HG02571 (cell line): ENCODE data around the gene RASGRF1.

Source experiments
- ATAC-seq: cut with Tn5 transposase; IDR thresholded peaks from one replicate; pipeline ENCODE4 v1.9.1; 2021; ENCODE audit warnings: mild to moderate bottlenecking, moderate library complexity; ENCODE audit not compliant: unreplicated experiment

RASGRF1 gene

GRCh38 chr15:78960308-78960707, 130.3 kb downstream of the RASGRF1 start:
- no peak for ATAC-seq

- ATAC-seq: no peak
Observed at GRCh38 chr15:78959360-78959759, 131.2 kb downstream of the RASGRF1 start.

- ATAC-seq: no peak
Observed at GRCh38 chr15:78957416-78958093, 133.0 kb downstream of the RASGRF1 start.

GRCh38 chr15:78956937-78957336, 133.6 kb downstream of the RASGRF1 start:
- no peak for ATAC-seq

GRCh38 chr15:78955355-78955754, 135.2 kb downstream of the RASGRF1 start:
- no peak for ATAC-seq

- ATAC-seq: no peak
Observed at GRCh38 chr15:78951841-78952238, 138.7 kb downstream of the RASGRF1 start.

- ATAC-seq: no peak
Observed at GRCh38 chr15:78950902-78951840, 139.4 kb downstream of the RASGRF1 start.

- ATAC-seq: no peak
Observed at GRCh38 chr15:78950343-78950742, 140.2 kb downstream of the RASGRF1 start.

- no peak for ATAC-seq
Observed at GRCh38 chr15:78949461-78949860, 141.1 kb downstream of the RASGRF1 start.

- ATAC-seq: no peak
Observed at GRCh38 chr15:78947506-78947905, 143.1 kb downstream of the RASGRF1 start.

GRCh38 chr15:78946493-78946892, 144.1 kb downstream of the RASGRF1 start:
- no peak for ATAC-seq

- peak; percentile 60 for ATAC-seq
Observed at GRCh38 chr15:78944669-78945407, 145.7 kb downstream of the RASGRF1 start, which contains the start of gene CTSH. TSS of gene CTSH (minus strand) at chr15:78945046. CDS start at chr15:78944981, 65 bp downstream.

- peak; percentile 32 for ATAC-seq
Observed at GRCh38 chr15:78944202-78944625, 146.4 kb downstream of the RASGRF1 start.

GRCh38 chr15:78943692-78944091, 146.9 kb downstream of the RASGRF1 start:
- ATAC-seq: no peak

- ATAC-seq: no peak
Observed at GRCh38 chr15:78942741-78943140, 147.8 kb downstream of the RASGRF1 start.

GRCh38 chr15:78938658-78939488, 151.7 kb downstream of the RASGRF1 start:
- peak; percentile 61 for ATAC-seq

GRCh38 chr15:78937132-78937739, 153.3 kb downstream of the RASGRF1 start:
- no peak for ATAC-seq

GRCh38 chr15:78934655-78935023, 155.9 kb downstream of the RASGRF1 start:
- ATAC-seq: no peak

GRCh38 chr15:78933823-78934654, 156.5 kb downstream of the RASGRF1 start:
- ATAC-seq: no peak
